Ovary (tissue), 9 donors: Measurements from ENCODE around the gene THBS3. TPM values are rescaled to one million over a fixed set of nuclear protein-coding genes. Genes with fewer than 3 reads are reported as not detected.
"Not testable (repeated sequence)": the region's sequence is repeated elsewhere in the genome, so short reads cannot be mapped to it uniquely, and the experiment has no call there.

Experiments used
- DNase-seq, 5 donors: peaks; one replicate each; pipeline ENCODE4 v3.0.0-alpha.2; 2019 to 2020
- H3K27ac ChIP-seq, 2 donors: fragments of 200-600 bp; one replicate each; pipeline versions ENCODE4 v1.5.1 to v1.8.0; 2019 to 2022
- H3K27me3 ChIP-seq: fragments of 200-600 bp; one replicate; pipeline ENCODE4 v1.8.0; 2022
- H3K36me3 ChIP-seq: fragments of 200-600 bp; sonication (generic); one replicate; pipeline ENCODE4 v1.5.1; 2019
- H3K4me1 ChIP-seq: one replicate; pipeline ENCODE4 v1.8.1; 2013; ENCODE audit warnings: mild to moderate bottlenecking, moderate library complexity; ENCODE audit not compliant: insufficient read depth
- H3K4me3 ChIP-seq: fragments of 200-600 bp; sonication (generic); one replicate; pipeline ENCODE4 v1.5.1; 2017
- H3K9me3 ChIP-seq, 2 donors: fragments of 200-600 bp in 1 of 2; sonication (generic) in 1 of 2; one replicate each; pipeline versions ENCODE4 v1.5.1 to v1.8.1; 2013 to 2019; ENCODE audit warnings: mild to moderate bottlenecking in 1 of 2, moderate library complexity in 1 of 2
- EP300 ChIP-seq: sonication (generic); formaldehyde crosslinking; IDR thresholded peaks from one replicate; pipeline ENCODE4 v1.6.1; 2017; ENCODE audit warnings: antibody characterized with exemption
- POLR2A ChIP-seq: fragments of 450-650 bp; IDR thresholded peaks from one replicate; pipeline ENCODE4 v1.6.1; 2017; ENCODE audit warnings: antibody characterized with exemption, mild to moderate bottlenecking, moderate library complexity
- WGBS, 3 donors: extraction: QIAGEN DNeasy Blood & Tissue Kit in 1 of 3; methylation state at CpG; one replicate each; pipeline versions ENCODE4 v1.1.5 to v1.1.7; 2013 to 2017; 5-methylcytosine and 5-hydroxymethylcytosine counted together
- intact Hi-C, 4 donors: fragments of 100-400 bp; cut with DNase I; formaldehyde crosslinking; loops; one replicate each; pipeline versions ENCODE4 v1.11.0 to v1.15.1; 2022 to 2023
- polyA plus RNA-seq, 2 donors: library from polyadenylated mRNA; stranded (reverse); fragments of 200-250 nt in 1 of 2; fragments of 350-450 nt in 1 of 2; fragmentation: Illumina TruSeq in 1 of 2; extraction: RNeasy Lipid Tissue Mini Kit (QIAGEN cat#74804) in 1 of 2; gene quantifications; one replicate each; pipeline ENCODE4 v1.2.3, GENCODE V29; 2013 to 2014
- total RNA-seq, 7 donors: library from RNA; depleted of rRNA in 2 of 7; stranded (reverse); fragments of >200 nt in 2 of 7; fragmentation: NEBNext Ultra II Directional in 3 of 7; extraction: Animal tissue kit (Norgen Biotek cat#: 25700) in 3 of 7; gene quantifications; one replicate each; pipeline versions ENCODE4 v1.1.0 to v1.2.4, GENCODE V29; 2016 to 2023
- TF ChIP-seq, protein P1 (sequence below), 3 donors: fragments of 450-650 bp in 2 of 3; fragments of 200-600 bp in 1 of 3; IDR thresholded peaks; one replicate each; pipeline versions ENCODE4 v1.5.1 to v1.8.0; 2016 to 2022; ENCODE audit warnings: antibody characterized with exemption in 3 of 3, mild to moderate bottlenecking in 1 of 3
- donor health status: DM: no; HTN: no; CAD: no; lungs with moderate emphysema.
- donor health status: DM: no; HTN: no; CAD: no.
- donor health status: Bipolar disorder and iron deficiency.
- donor health status: DM: yes; HTN: yes; CAD: no.
- donor health status: DM: no; HTN: no; CAD: no.
- donor health status: DM: yes; HTN: yes; CAD: no.

The THBS3 gene
- total and polyA plus RNA-seq, 9 donors: 19.9 to 50.2 (median 28.2) TPM

DNA sequence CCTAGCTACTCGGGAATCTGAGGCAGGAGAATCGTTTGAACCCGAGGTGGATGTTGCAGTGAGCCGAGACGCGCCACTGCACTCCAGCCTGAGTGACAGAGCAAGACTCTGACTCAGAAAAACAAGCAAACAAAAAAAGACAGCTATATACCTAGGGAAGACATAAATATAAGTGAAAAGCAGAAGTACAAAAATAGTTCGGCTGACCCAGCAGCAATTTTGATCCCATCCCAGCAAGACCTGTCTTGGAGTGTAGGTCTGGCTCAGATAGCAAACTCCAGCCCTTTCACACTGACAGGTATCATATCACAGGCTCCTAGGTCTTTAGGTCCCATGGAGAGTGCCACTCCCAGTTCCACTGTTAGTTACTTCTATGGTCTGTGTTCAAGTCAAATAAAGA is 15.3 kb upstream of the THBS3 start:
- Histone ChIP-seq H3K27ac (no peak overlapping the region), H3K4me3 (no peak overlapping the region), H3K9me3 (no peaks in the 10 kb centered on the region), H3K4me1 (no peaks in the 10 kb centered on the region), H3K27me3 (no peaks in the 10 kb centered on the region), H3K36me3 (no peaks in the 10 kb centered on the region)
- intact Hi-C loops: no loop called here
- 87 to 90% (median 89%) methylated on average over 7 of the region's 7 CpGs for WGBS, 3 donors
- TF ChIP-seq, protein P1, sequence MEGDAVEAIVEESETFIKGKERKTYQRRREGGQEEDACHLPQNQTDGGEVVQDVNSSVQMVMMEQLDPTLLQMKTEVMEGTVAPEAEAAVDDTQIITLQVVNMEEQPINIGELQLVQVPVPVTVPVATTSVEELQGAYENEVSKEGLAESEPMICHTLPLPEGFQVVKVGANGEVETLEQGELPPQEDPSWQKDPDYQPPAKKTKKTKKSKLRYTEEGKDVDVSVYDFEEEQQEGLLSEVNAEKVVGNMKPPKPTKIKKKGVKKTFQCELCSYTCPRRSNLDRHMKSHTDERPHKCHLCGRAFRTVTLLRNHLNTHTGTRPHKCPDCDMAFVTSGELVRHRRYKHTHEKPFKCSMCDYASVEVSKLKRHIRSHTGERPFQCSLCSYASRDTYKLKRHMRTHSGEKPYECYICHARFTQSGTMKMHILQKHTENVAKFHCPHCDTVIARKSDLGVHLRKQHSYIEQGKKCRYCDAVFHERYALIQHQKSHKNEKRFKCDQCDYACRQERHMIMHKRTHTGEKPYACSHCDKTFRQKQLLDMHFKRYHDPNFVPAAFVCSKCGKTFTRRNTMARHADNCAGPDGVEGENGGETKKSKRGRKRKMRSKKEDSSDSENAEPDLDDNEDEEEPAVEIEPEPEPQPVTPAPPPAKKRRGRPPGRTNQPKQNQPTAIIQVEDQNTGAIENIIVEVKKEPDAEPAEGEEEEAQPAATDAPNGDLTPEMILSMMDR (IDR thresholded peaks at IDR 0.05): no peak
- TF ChIP-seq EP300: no peak
- no peak for TF ChIP-seq POLR2A
- no peak for DNase-seq

DNA sequence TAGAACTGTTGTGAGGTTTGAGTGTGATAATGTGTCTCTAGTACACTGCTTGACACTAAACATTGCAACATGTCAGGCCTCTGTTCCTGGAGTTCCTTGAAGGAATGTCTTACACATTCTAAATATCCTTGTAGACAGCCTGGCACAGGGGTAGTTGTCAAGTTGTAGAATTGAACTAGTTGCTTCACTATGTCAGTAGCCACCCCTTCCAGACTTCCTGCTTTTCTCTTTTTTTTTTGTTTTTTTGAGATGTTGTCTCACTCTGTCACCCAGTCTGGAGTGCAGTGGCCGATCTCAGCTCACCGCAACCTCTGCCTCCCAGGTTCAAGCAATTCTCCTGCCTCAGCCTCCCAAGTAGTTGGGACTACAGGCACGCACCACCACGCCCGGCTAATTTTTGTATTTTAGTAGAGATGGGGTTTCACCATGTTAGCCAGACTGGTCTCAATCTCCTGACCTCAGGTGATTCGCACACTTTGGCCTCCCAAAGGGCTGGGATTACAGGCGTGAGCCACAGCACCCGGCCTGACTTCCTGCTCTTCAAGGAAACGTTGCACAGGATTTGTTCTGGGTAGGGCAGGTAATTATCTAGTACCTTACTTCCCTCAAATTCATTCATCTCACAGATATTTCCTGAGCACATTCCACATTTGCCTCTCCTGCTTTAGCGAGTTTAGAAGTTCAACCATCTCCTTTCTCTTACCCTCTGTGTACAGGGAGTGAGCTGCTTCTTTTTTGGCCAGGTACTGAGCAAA is 12.7 kb upstream of the THBS3 start:
- intact Hi-C loops, H3K4me3 ChIP-seq, H3K27ac ChIP-seq, H3K36me3 ChIP-seq, H3K9me3 ChIP-seq, DNase-seq, H3K27me3 ChIP-seq, H3K4me1 ChIP-seq: not testable (repeated sequence)
- 90 to 93% (median 92%) methylated on average over 10 of the region's 10 CpGs for WGBS, 3 donors

DNA sequence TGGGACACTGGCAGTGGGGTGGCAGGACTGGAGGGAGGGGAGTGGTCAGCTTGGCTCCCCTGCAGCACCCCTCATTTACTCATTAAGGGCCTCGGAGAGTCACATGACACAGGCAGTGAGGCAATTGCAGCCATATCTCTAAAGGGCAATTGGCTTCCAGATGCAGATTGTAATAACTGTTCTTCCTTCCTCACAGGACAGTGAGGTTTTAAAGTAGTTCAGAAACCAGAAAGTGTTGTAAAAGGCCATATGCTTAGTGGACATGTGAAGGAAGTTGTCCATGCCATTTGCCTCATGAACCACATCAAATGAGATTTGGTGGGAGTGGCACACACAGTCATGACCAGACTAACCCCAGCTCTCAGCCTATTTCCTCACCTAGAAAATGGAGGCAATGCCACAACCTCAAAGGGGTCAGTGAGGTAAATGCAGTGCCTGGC is 11.9 kb upstream of the THBS3 start:
- WGBS, 3 donors: 2 to 9% (median 4%) methylated on average over 1 of the region's 1 CpG
- Histone ChIP-seq H3K27ac (no peak overlapping the region), H3K4me1 (no peaks in the 10 kb centered on the region), H3K4me3 (no peak overlapping the region), H3K27me3 (no peaks in the 10 kb centered on the region), H3K36me3 (no peaks in the 10 kb centered on the region), H3K9me3 (no peaks in the 10 kb centered on the region)
- intact Hi-C loops: no loop called here
- TF ChIP-seq, protein P1 (IDR thresholded peaks at IDR 0.05): no peak
- TF ChIP-seq POLR2A (no peak), EP300 (no peak)
- DNase-seq: peak in 4 of 5 donors; percentile 44 to 62 (median 52)

DNA sequence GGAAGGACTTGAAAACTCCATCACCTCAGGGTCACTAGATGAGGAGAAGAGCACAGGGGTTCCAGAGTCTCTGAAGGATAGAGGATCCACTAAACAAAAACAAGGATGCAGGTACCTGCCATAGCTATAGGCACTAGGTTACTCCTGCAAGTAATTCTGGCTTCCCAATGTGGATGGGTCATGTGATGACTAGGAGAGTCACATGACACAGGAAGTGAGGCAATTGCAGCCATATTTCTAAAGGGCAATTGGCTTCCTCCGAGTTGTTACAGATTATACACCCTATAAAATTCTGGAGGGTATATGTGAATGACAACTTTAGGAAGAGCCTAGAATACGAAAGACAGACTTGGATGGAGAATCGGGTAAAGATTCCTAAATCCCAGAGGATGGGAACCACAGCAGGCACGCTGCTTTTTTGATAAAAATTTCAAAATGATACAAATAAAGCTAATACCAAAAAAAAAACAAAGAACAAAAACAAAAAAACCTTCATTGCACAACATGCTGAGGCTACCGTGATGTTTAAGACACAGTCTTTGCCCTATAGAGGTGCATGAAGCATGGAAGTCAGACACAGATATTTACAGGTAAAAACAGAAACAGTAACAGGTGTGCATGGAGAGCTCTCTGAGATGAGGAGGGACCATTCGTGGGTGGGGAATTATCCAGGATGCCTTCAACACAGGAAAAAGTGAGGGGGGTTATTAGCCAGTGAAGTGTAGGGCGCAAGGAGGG is 11.3 kb upstream of the THBS3 start:
- H3K9me3 ChIP-seq: no peaks in the 10 kb centered on the region
- intact Hi-C loops: no loop called here
- peak in 3 of 5 donors; percentile 55 to 79 (median 59) for DNase-seq
- no peaks in the 10 kb centered on the region for H3K4me1 ChIP-seq
- no peak overlapping the region for H3K4me3 ChIP-seq
- WGBS, 3 donors: 21 to 22% (median 22%) methylated on average over 7 of the region's 7 CpGs
- no peaks in the 10 kb centered on the region for H3K36me3 ChIP-seq
- TF ChIP-seq, protein P1 (IDR thresholded peaks at IDR 0.05): no peak
- TF ChIP-seq POLR2A (no peak), EP300 (no peak)
- H3K27me3 ChIP-seq: no peaks in the 10 kb centered on the region
- no peak overlapping the region for H3K27ac ChIP-seq

DNA sequence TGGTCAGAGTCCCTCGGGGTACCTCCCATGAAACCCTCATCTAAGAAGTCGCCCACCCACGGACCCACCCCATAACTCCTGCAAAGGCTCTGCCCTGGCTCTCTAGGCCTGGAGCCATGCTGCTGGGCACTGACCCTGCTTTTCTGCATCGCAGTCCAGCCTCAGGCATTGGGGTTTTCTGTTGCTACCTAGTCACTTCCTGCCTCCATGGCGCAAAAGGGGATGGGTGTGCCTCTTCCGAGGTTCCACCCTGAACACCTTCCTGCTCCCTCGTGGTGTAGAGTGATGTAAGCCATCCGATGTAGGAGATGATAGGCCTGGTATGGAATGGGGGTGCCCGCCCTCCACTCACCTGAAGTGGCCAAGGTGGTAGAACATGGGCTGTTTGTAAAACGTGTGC is 7.0 kb upstream of the THBS3 start:
- DNase-seq, H3K4me1 ChIP-seq, H3K27me3 ChIP-seq, H3K4me3 ChIP-seq, H3K27ac ChIP-seq, H3K9me3 ChIP-seq, intact Hi-C loops, H3K36me3 ChIP-seq: not testable (repeated sequence)
- WGBS, 3 donors: 69 to 71% (median 71%) methylated on average over 4 to 9 of the region's 10 CpGs

DNA sequence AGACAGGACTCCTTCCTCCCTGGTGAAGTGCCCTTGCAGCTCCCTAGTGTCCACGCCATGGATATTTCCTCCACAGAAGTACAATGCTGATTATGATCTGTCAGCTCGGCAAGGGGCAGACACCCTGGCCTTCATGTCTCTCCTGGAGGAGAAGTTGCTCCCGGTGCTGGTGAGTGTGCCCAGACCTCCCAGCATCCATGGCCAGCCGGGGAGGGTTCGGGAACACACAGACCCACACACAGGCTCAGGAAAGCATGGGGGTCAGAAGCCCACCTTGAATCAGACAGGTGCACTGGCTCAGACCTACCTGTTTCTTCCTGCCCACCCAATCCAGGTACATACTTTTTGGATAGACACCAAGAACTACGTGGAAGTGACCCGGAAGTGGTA is 4.3 kb upstream of the THBS3 start:
- H3K27ac ChIP-seq: not testable (repeated sequence)

DNA sequence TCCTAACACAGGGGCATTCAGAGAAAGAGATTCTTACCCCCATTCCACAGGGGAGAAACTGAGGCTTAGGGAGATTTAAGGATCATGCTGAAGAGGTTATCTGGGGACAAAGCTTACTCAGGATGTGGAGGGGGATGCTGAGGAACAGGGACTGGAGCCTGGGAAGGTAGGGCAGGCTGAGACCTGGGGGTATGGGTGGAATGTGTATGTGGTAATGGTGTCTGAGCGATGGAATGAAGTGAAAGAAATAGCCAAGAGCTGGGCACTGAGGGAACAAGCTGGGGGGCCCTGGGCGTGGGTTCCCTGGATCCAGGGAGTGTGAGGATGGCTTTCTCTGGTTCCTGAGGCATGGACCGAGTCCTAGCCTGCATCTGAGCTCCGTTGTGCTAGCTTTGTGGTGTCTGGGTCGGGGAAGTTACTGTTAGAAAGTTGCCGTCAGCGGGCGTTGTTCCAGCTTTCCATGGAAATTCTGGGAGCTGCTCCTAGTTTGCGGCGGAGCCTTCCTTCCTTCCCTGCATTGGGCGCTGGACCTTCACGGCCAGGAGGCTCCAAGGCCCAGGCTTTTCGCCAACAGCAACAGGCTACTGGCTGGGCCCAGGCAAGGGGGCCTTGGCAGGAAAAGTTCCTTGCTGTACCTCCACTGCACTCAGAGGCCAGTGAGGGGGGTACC is 3.8 kb upstream of the THBS3 start:
- H3K4me3 ChIP-seq, intact Hi-C loops, H3K27ac ChIP-seq, H3K27me3 ChIP-seq, H3K36me3 ChIP-seq, H3K9me3 ChIP-seq, H3K4me1 ChIP-seq: not testable (repeated sequence)
- DNase-seq: peak in 2 of 5 donors; percentile 62 to 70
- WGBS, 3 donors: 24 to 28% (median 28%) methylated on average over 13 of the region's 13 CpGs

More for the DNA sequence above, 4.3 kb upstream of the THBS3 start:
- H3K4me1 ChIP-seq, H3K9me3 ChIP-seq, intact Hi-C loops, H3K36me3 ChIP-seq, DNase-seq, H3K4me3 ChIP-seq, H3K27me3 ChIP-seq: not testable (repeated sequence)
- WGBS, 3 donors: 51 to 55% (median 53%) methylated on average over 5 to 7 of the region's 7 CpGs
